Panc1 (cell line): ENCODE measurements around the gene NSDHL.

ENCODE experiments used
- CTCF ChIP-seq: fragments of 450-650 bp; IDR thresholded peaks from 2 replicates; pipeline ENCODE4 v1.5.1; 2017; ENCODE audit warnings: mild to moderate bottlenecking
- POLR2AphosphoS5 ChIP-seq: IDR thresholded peaks from 2 replicates; pipeline ENCODE4 v1.6.1; 2012; ENCODE audit warnings: mild to moderate bottlenecking, low read depth, low read length, moderate library complexity
- REST ChIP-seq, 2 experiments: IDR thresholded peaks; 2 replicates each; pipeline ENCODE4 v1.6.1; 2011 to 2012; ENCODE audit warnings: low read depth in 2 of 2, control low read depth in 1 of 2, low read length in 1 of 2, mild to moderate bottlenecking in 1 of 2, moderate library complexity in 1 of 2; ENCODE audit not compliant: insufficient read depth in 1 of 2

DNA sequence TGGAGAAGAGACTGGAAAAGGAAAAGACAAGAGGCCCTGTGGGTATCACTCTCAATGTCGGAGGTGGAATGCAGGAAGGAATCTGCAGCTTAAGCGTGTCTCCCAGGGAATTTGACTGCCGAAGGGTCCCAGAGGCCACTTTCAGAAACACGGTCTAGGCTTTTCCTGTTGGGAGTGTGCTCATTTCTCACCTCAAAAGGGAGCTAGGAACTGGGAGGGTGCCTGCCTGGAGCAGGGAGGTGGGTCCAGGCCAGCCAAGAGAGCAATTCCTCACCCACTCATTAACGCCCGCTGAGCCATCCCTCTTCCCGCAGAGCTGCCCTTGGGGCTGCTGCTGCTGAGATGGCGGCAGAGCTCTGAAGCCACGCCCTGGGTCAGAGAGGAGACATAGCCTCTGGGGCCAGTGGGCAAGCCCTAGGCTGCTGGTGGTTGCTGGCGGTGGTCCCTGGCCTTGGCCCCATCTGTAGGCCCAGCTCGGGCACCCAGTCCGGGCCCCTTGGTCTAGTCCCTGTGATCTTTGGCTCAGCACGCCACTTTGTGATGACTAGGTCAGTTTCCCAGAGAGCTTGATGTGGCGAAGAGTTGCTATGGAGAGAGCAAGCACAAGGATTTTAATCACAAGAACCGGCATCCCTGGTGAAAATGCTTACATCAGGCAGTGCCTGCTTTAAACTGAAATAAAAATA is 71.1 kb downstream of the NSDHL start:
- TF ChIP-seq CTCF, result no peak
- TF ChIP-seq POLR2AphosphoS5, result no peak
- no peak for TF ChIP-seq REST (IDR thresholded peaks at IDR 0.05; ENCODE audit: insufficient read depth in 1 of 2, low read depth in 2 of 2, low read length in 1 of 2)
